HG03159 (cell line): Measurements from ENCODE around the gene UBR3.

Experiments used
- ATAC-seq: cut with Tn5 transposase; IDR thresholded peaks from one replicate; pipeline ENCODE4 v1.9.1; 2021; ENCODE audit warnings: mild to moderate bottlenecking, moderate library complexity; ENCODE audit not compliant: unreplicated experiment

Gene UBR3

GRCh38 chr2:170039401-170040172 lies 212.3 kb downstream of the UBR3 start:
- ATAC-seq, result no peak

GRCh38 chr2:170044751-170045478 lies 217.7 kb downstream of the UBR3 start:
- ATAC-seq, result no peak

GRCh38 chr2:170047331-170048065 lies 220.2 kb downstream of the UBR3 start:
- ATAC-seq, result no peak

GRCh38 chr2:170052151-170052550 lies 224.9 kb downstream of the UBR3 start:
- no peak for ATAC-seq

- no peak for ATAC-seq
These were observed 227.7 kb downstream of the UBR3 start for GRCh38 chr2:170054997-170055396.

GRCh38 chr2:170056900-170057299 lies 229.6 kb downstream of the UBR3 start:
- no peak for ATAC-seq

GRCh38 chr2:170063456-170064235 lies 236.4 kb downstream of the UBR3 start:
- ATAC-seq, result no peak

GRCh38 chr2:170070778-170071177 lies 243.5 kb downstream of the UBR3 start:
- ATAC-seq, result no peak

GRCh38 chr2:170073288-170073687 lies 246.0 kb downstream of the UBR3 start:
- no peak for ATAC-seq

GRCh38 chr2:170076189-170076588 lies 248.9 kb downstream of the UBR3 start:
- ATAC-seq, result no peak

GRCh38 chr2:170077830-170078569 lies 250.7 kb downstream of the UBR3 start:
- ATAC-seq, result no peak

GRCh38 chr2:170084820-170085491 lies 257.7 kb downstream of the UBR3 start:
- ATAC-seq, result no peak

GRCh38 chr2:170086117-170086688 lies 258.9 kb downstream of the UBR3 start:
- ATAC-seq, result no peak

GRCh38 chr2:170086751-170087412 lies 259.6 kb downstream of the UBR3 start:
- ATAC-seq, result no peak

- ATAC-seq, result no peak
These were observed 260.1 kb downstream of the UBR3 start for GRCh38 chr2:170087413-170087793.

- ATAC-seq, result no peak
These were observed 261.5 kb downstream of the UBR3 start for GRCh38 chr2:170088776-170089175.

GRCh38 chr2:170090229-170090628 lies 263.0 kb downstream of the UBR3 start:
- no peak for ATAC-seq

GRCh38 chr2:170091436-170091835 lies 264.2 kb downstream of the UBR3 start:
- no peak for ATAC-seq
